HEK293T (cell line): ENCODE measurements around the gene MUC21.

Experiments
- BHLHE40 ChIP-seq: fragments of 450-650 bp; IDR thresholded peaks from 2 replicates; pipeline ENCODE4 v1.6.1; 2016; ENCODE audit warnings: mild to moderate bottlenecking, moderate library complexity, borderline replicate concordance
- ELF4 ChIP-seq: fragments of 450-650 bp; IDR thresholded peaks from 2 replicates; pipeline ENCODE4 v1.6.1; 2017; ENCODE audit warnings: antibody characterized with exemption
- FOXA1 ChIP-seq: fragments of 450-650 bp; IDR thresholded peaks from 2 replicates; pipeline ENCODE4 v1.6.1; 2016; ENCODE audit warnings: mild to moderate bottlenecking
- FOXK2 ChIP-seq: fragments of 450-650 bp; IDR thresholded peaks from 2 replicates; pipeline ENCODE4 v1.6.1; 2016; ENCODE audit warnings: mild to moderate bottlenecking
- FOXM1 ChIP-seq: fragments of 450-650 bp; IDR thresholded peaks from 2 replicates; pipeline ENCODE4 v1.6.1; 2017; ENCODE audit warnings: mild to moderate bottlenecking, borderline replicate concordance
- HDGF ChIP-seq: fragments of 450-650 bp; IDR thresholded peaks from 2 replicates; pipeline ENCODE4 v1.6.1; 2017; ENCODE audit warnings: antibody characterized with exemption, borderline replicate concordance
- L3MBTL2 ChIP-seq: fragments of 450-650 bp; conservative IDR thresholded peaks from 2 replicates; pipeline ENCODE4 v1.6.1; 2016; ENCODE audit warnings: mild to moderate bottlenecking
- NFRKB ChIP-seq: fragments of 450-650 bp; IDR thresholded peaks from 2 replicates; pipeline ENCODE4 v1.6.1; 2016; ENCODE audit warnings: mild to moderate bottlenecking, moderate library complexity
- PKNOX1 ChIP-seq: fragments of 450-650 bp; IDR thresholded peaks from 2 replicates; pipeline ENCODE4 v1.6.1; 2016
- SP1 ChIP-seq: fragments of 450-650 bp; IDR thresholded peaks from 2 replicates; pipeline ENCODE4 v1.6.1; 2017
- SUZ12 ChIP-seq: fragments of 450-650 bp; IDR thresholded peaks from 2 replicates; pipeline ENCODE4 v1.6.1; 2016; ENCODE audit warnings: mild to moderate bottlenecking
- TARDBP ChIP-seq: fragments of 450-650 bp; IDR thresholded peaks from 2 replicates; pipeline ENCODE4 v1.6.1; 2016

GRCh38 chr6:30938730-30939129, 44.8 kb upstream of the MUC21 start:
- no peak for TF ChIP-seq FOXA1
- TF ChIP-seq BHLHE40, result no peak
- no peak for TF ChIP-seq SP1
- no peak for TF ChIP-seq ELF4
- TF ChIP-seq HDGF, result no peak
- TF ChIP-seq FOXM1, result no peak
- no peak for TF ChIP-seq PKNOX1
- no peak for TF ChIP-seq SUZ12
- TF ChIP-seq NFRKB, result no peak
- TF ChIP-seq TARDBP, result no peak
- TF ChIP-seq L3MBTL2, result no peak
- no peak for TF ChIP-seq FOXK2
